Measurements from ENCODE around the gene NUCKS1.

DNA sequence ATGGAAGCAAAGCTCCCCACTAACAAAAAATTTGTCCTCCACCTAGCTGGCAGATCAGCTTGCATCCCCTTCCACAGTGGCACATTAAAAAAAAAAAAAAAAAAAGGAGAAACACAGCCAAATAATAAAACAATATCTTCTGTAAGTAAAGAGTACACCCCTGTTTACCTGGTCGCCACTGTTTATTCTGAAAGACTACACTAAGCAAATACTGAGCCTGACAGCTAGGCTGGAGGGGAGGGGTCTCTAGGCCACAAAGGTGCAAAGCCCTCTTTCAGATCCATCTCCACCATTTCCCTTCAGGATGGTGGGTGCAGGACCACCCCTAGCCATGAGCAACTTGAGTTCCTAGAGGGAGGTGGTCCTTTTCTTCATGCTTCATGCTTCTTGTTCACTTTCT, 46.9 kb downstream of the NUCKS1 start:
- TF ChIP-seq TAF1 (IDR thresholded peaks at IDR 0.05; ENCODE audit: borderline replicate concordance, low read depth, low read length) (no peak), POLR2A (IDR thresholded peaks at IDR 0.05; ENCODE audit: low read depth, low read length) (no peak), POLR2AphosphoS5 (IDR thresholded peaks at IDR 0.05; ENCODE audit: low read depth, low read length) (no peak)

All from GM12892 (cell line).